Stimulated activated naive CD8-positive, alpha-beta T cell treated with anti-CD3 and anti-CD28 coated beads, Interleukin-15, Interleukin-2, amounts not matched to agents 100 ng/mL and 50 ng/mL, for 24 hours (primary cell): Measurements from ENCODE around the gene COQ8A.

Experiments used
- H3K27ac Mint-ChIP-seq: one replicate; pipeline ENCODE4 v1.8.0; 2021; ENCODE audit warnings: mild to moderate bottlenecking, mixed read lengths
- H3K27me3 Mint-ChIP-seq: one replicate; pipeline ENCODE4 v1.8.0; 2021; ENCODE audit warnings: mixed read lengths
- H3K36me3 Mint-ChIP-seq: one replicate; pipeline ENCODE4 v1.8.0; 2021; ENCODE audit warnings: low read depth, mixed read lengths
- H3K4me1 Mint-ChIP-seq: one replicate; pipeline ENCODE4 v1.8.0; 2021; ENCODE audit warnings: low read depth, mixed read lengths
- H3K4me3 Mint-ChIP-seq: one replicate; pipeline ENCODE4 v1.8.0; 2021; ENCODE audit warnings: mild to moderate bottlenecking, mixed read lengths
- H3K9me3 Mint-ChIP-seq: one replicate; pipeline ENCODE4 v1.8.0; 2021; ENCODE audit warnings: mixed read lengths

The COQ8A gene

GRCh38 chr1:226966683-226967082 is 26.6 kb downstream of the COQ8A start:
- Mint-ChIP-seq H3K9me3 (peaks cover 2% of the 10 kb centered on the region), H3K36me3 (peaks cover 34% of the 10 kb centered on the region), H3K4me3 (no peak overlapping the region), H3K27ac (no peak overlapping the region), H3K4me1 (peaks cover 5% of the 10 kb centered on the region), H3K27me3 (no peaks in the 10 kb centered on the region)

DNA sequence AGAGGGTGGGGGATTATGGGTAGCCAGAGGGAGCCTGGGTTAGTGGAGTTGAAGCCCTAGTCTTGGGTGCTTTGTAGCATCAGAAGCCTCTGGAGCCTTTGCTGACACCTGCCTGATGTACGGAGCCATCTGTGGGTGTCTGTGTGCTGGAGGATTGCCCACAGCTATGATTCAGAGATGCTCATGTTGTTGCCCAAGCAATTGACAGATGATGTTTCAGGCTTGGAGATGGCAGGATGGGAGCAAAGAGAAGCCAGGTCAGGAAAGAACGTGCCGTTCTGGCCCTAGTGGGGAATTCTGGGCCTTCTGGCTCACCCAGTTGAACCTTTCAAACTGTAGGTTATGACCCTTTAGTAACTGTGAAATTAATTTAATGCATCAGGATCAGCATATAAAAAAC is 27.6 kb downstream of the COQ8A start:
- Mint-ChIP-seq H3K36me3 (peaks cover 39% of the 10 kb centered on the region), H3K9me3 (peaks cover 5% of the 10 kb centered on the region), H3K27me3 (no peaks in the 10 kb centered on the region), H3K4me1 (peaks cover 5% of the 10 kb centered on the region), H3K27ac (peak overlapping the region; percentile 22), H3K4me3 (no peak overlapping the region)

DNA sequence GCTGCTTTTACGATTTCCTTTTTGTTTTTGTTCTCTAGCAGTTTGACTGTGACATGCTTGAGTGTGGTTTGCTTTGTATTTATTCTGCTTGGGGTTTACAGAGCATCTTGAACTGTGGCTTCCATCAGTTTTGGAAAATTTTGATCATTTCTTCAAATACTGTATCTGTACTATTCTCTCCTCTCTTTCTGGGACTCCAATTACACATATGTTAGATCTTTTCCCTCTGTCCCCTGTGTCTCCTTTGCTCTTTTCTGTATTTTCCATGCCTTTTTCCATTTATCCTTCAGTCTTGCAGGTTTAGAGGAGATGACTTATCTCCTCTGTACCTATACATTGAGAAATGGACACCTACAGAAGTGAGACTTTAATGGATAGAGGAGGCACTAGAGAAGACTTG is 31.7 kb downstream of the COQ8A start:
- H3K4me1 Mint-ChIP-seq, result no peaks in the 10 kb centered on the region
- peaks cover 5% of the 10 kb centered on the region for H3K9me3 Mint-ChIP-seq
- H3K27ac Mint-ChIP-seq, result no peak overlapping the region
- no peaks in the 10 kb centered on the region for H3K27me3 Mint-ChIP-seq
- H3K4me3 Mint-ChIP-seq, result no peak overlapping the region
- peaks cover 32% of the 10 kb centered on the region for H3K36me3 Mint-ChIP-seq

DNA sequence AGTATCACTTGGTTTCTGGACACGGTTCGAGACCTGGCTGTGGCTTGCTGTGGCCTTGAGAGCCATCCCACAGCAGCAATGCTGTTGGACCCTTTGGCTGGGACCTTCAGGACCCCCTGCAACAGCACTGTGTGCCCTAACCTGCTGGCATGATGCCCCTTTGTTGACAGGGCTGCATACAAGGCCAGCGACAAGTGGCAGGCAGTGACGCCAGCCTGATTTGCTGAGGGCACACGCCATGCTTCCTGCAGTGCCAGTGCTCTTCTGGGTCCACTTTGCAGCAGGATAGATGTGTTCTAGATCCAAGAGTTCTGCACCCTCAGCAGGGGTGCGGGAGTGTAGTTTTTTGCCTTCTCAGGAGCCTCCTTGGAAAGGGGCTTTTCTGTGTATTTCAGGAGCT is 32.8 kb downstream of the COQ8A start:
- no peak overlapping the region for H3K4me3 Mint-ChIP-seq
- no peaks in the 10 kb centered on the region for H3K4me1 Mint-ChIP-seq
- H3K36me3 Mint-ChIP-seq, result peaks cover 25% of the 10 kb centered on the region
- H3K9me3 Mint-ChIP-seq, result peaks cover 5% of the 10 kb centered on the region
- H3K27me3 Mint-ChIP-seq, result no peaks in the 10 kb centered on the region
- H3K27ac Mint-ChIP-seq, result no peak overlapping the region

DNA sequence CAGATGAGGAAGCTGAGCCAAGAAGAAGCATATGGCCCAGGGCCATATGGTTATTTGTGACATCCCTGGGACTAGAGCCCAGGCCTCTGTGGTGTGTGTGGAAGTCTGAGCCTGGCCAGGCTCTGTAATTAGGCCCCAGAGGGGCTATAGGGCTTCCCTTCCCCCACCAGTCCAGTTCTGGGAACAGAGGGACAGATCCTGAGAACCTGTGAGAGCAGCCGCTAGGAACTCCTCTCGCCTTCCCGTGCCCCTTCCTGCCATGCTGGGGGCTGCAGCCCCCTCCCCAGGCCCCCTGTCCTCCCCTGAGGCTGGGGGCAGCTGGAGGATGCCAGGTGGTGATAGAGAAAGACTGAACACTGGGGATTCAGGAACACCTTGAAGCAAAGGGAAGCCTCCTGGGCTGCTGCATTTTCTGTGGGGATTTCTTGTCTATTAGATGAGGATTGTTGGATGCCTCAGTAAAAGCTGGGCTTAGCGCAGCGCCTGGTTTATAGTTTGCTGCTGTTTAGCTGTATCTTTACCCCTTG is 33.3 kb downstream of the COQ8A start:
- no peaks in the 10 kb centered on the region for H3K4me1 Mint-ChIP-seq
- no peak overlapping the region for H3K4me3 Mint-ChIP-seq
- no peak overlapping the region for H3K27ac Mint-ChIP-seq
- H3K36me3 Mint-ChIP-seq, result peaks cover 22% of the 10 kb centered on the region
- no peaks in the 10 kb centered on the region for H3K27me3 Mint-ChIP-seq
- H3K9me3 Mint-ChIP-seq, result peaks cover 5% of the 10 kb centered on the region

GRCh38 chr1:226973898-226974543 is 33.9 kb downstream of the COQ8A start:
- H3K4me3 Mint-ChIP-seq, result no peak overlapping the region
- H3K27me3 Mint-ChIP-seq, result no peaks in the 10 kb centered on the region
- no peak overlapping the region for H3K27ac Mint-ChIP-seq
- H3K36me3 Mint-ChIP-seq, result peaks cover 16% of the 10 kb centered on the region
- peaks cover 5% of the 10 kb centered on the region for H3K9me3 Mint-ChIP-seq
- H3K4me1 Mint-ChIP-seq, result no peaks in the 10 kb centered on the region

DNA sequence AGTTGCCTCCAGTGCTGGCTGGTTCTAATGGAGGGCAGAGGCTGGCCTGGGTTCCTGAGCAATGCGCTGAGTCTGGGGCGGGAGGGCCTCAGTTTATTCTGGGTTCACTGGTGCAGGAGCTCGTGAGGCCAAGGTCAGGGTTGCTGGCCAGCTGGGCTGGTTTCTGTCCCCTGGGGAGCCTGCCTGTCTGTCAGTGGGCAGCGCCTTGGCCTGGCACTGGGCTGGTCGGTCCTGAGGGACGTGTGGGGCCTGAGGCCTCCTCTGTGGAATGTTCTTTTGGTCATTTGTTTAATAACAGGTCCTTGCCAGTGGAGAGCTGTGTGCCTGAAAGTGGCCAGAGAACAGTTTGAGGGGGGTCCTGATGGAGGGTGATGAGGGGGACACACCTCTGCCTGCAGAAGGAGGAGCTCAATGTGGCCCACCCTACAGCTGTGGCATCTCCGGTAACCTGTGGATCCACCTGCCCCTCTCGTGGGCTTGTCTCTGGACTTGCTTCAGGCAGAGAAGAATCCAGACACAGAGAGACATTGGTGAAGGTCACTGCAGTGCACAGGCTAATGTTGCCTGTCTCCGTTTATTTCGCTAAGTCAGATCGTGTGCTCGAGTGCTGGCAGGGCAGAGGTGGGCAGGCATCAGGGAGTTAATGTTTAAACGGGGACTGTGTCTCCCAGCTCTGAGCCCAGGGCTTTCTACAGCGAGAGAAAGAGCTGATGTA is 34.6 kb downstream of the COQ8A start:
- H3K36me3 Mint-ChIP-seq, result peaks cover 11% of the 10 kb centered on the region
- H3K27ac Mint-ChIP-seq, result no peak overlapping the region
- no peak overlapping the region for H3K4me3 Mint-ChIP-seq
- H3K27me3 Mint-ChIP-seq, result no peaks in the 10 kb centered on the region
- peaks cover 5% of the 10 kb centered on the region for H3K9me3 Mint-ChIP-seq
- H3K4me1 Mint-ChIP-seq, result no peaks in the 10 kb centered on the region

GRCh38 chr1:226975259-226976250 is 35.5 kb downstream of the COQ8A start:
- Mint-ChIP-seq H3K4me3 (no peak overlapping the region), H3K27ac (no peak overlapping the region), H3K36me3 (peaks cover 8% of the 10 kb centered on the region), H3K27me3 (no peaks in the 10 kb centered on the region), H3K9me3 (peaks cover 5% of the 10 kb centered on the region), H3K4me1 (no peaks in the 10 kb centered on the region)

DNA sequence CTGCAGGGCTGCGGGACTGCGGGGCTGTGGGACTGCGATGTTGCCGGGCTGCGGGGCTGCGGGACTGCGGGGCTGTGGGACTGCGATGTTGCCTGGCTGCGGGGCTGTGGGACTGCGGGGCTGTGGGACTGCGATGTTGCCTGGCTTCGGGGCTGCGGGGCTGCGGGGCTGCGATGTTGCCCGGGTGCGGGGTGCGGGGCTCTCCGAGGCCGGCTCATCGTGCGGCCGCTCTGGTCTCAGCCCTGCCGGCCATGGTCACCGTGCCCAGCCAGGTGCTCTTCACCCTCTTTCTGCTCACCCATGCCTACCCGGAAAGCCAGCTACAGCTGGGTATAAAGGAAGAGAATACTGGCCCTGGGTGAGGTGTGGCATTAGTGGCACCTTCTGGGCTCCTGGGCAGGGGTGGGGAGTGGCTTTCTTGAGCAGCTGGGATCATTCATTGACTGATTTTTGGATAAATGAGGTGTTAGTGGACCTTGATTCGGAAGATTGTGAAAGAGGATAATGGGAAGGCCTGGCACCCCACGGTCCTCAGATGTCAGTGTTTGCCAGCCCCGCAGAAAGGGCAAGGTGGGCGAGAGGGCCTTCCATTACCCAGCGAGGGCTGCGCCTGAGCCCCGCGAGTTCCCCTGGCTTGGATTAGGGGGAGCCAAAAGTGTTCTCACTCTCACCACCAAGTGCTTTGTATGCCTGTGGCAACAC is 36.3 kb downstream of the COQ8A start:
- H3K36me3 Mint-ChIP-seq, result peaks cover 8% of the 10 kb centered on the region
- no peak overlapping the region for H3K27ac Mint-ChIP-seq
- peaks cover 5% of the 10 kb centered on the region for H3K9me3 Mint-ChIP-seq
- no peak overlapping the region for H3K4me3 Mint-ChIP-seq
- H3K4me1 Mint-ChIP-seq, result no peaks in the 10 kb centered on the region
- H3K27me3 Mint-ChIP-seq, result no peaks in the 10 kb centered on the region

DNA sequence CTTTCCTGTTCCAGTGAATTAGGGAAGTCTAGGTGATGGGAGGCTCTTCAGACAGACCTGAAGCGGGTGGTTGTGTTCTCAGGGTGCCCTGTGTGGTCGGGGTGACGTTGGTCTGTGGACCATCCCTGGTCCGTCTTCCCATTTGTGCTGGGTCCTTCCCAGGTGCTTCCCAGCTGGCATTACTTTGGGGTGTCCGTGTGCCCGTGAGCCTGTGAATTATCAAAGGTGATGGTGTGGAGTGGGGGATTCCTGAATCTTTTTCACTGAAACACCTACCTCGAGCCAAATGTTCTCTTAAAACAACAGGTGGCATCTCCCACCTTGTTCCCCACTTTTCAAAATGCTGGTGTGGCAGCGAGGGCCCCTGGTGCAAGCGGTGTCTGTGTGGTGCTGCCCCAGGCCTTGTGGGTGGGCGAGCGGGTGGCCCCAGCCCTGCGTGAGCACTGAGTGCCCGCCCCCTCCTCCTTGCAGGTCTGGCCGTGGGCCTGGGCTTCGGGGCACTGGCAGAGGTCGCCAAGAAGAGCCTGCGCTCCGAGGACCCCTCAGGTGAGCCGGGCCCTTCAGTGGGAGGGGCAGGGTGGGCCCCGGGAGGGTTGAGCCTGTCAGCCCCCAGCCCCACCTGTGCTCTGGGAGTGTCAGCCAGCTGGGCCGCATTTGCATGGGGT is 37.0 kb downstream of the COQ8A start:
- Mint-ChIP-seq H3K4me3 (no peak overlapping the region), H3K27me3 (no peaks in the 10 kb centered on the region), H3K36me3 (peaks cover under 1% of the 10 kb centered on the region), H3K4me1 (no peaks in the 10 kb centered on the region), H3K9me3 (no peaks in the 10 kb centered on the region), H3K27ac (no peak overlapping the region)

- no peaks in the 10 kb centered on the region for H3K27me3 Mint-ChIP-seq
- H3K9me3 Mint-ChIP-seq, result no peaks in the 10 kb centered on the region
- no peak overlapping the region for H3K27ac Mint-ChIP-seq
- H3K36me3 Mint-ChIP-seq, result no peaks in the 10 kb centered on the region
- no peak overlapping the region for H3K4me3 Mint-ChIP-seq
- H3K4me1 Mint-ChIP-seq, result no peaks in the 10 kb centered on the region
These were observed 37.7 kb downstream of the COQ8A start for GRCh38 chr1:226977643-226978431.

- Mint-ChIP-seq H3K36me3 (no peaks in the 10 kb centered on the region), H3K4me3 (no peak overlapping the region), H3K4me1 (no peaks in the 10 kb centered on the region), H3K27ac (no peak overlapping the region), H3K27me3 (no peaks in the 10 kb centered on the region), H3K9me3 (no peaks in the 10 kb centered on the region)
These were observed 38.5 kb downstream of the COQ8A start for GRCh38 chr1:226978432-226979114.

DNA sequence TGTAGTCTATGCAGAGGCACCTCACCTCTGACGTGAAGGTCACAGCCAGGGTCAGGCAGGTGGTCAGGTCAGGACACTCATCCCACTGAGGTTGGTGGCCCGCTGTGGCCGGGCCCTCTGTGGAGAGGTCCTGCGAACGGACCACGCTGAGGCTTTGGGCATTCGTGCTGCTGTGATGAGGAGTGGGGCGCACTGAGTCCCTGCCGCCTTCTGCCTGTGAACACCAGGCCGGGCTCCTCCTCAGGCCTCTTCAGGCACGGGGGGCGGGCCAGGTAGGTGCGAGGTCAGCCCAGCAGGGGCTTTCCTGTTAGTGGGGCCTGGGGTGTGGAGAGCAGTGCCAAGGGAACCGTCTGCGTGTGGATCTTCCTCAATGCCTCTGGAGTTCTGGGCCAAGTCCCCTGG is 39.0 kb downstream of the COQ8A start:
- no peak overlapping the region for H3K4me3 Mint-ChIP-seq
- H3K27ac Mint-ChIP-seq, result no peak overlapping the region
- H3K36me3 Mint-ChIP-seq, result no peaks in the 10 kb centered on the region
- no peaks in the 10 kb centered on the region for H3K9me3 Mint-ChIP-seq
- no peaks in the 10 kb centered on the region for H3K4me1 Mint-ChIP-seq
- no peaks in the 10 kb centered on the region for H3K27me3 Mint-ChIP-seq
